WTC11 (cell line): ENCODE measurements around the gene PHACTR2. TPM values are rescaled to one million over a fixed set of nuclear protein-coding genes. Genes with fewer than 3 reads are reported as not detected.

Experiments
- ATAC-seq: fragments of 200-7000 bp; cut with Tn5 transposase; 2 replicates; pipeline ENCODE4 v1.10.0; 2021; ENCODE audit warnings: mild to moderate bottlenecking, moderate library complexity
- CTCF ChIA-PET: fragments of 300-600 bp; sonication (Branson Sonifier 250); formaldehyde crosslinking; loops from one replicate; lab custom pipeline; 2021; ENCODE audit warnings: antibody characterized with exemption; lab: Charles Lee
- POLR2A ChIA-PET: fragments of 350-600 bp; sonication (Branson Sonifier 250); formaldehyde crosslinking; loops from one replicate; lab custom pipeline; 2021; ENCODE audit warnings: antibody characterized with exemption; lab: Charles Lee
- DNase-seq: peaks from one replicate; pipeline ENCODE4 v3.0.0; 2021; ENCODE audit warnings: low spot score
- H3K27ac Mint-ChIP-seq: 2 replicates; pipeline ENCODE4 v1.8.0; 2021; ENCODE audit warnings: mixed read lengths
- H3K27me3 Mint-ChIP-seq: 2 replicates; pipeline ENCODE4 v1.8.0; 2021; ENCODE audit warnings: low read depth, mild to moderate bottlenecking, moderate library complexity, mixed read lengths
- H3K36me3 Mint-ChIP-seq: 2 replicates; pipeline ENCODE4 v1.8.0; 2021; ENCODE audit warnings: mixed read lengths
- H3K4me1 Mint-ChIP-seq: 2 replicates; pipeline ENCODE4 v1.8.0; 2022; ENCODE audit warnings: mixed read lengths
- H3K4me3 Mint-ChIP-seq: 2 replicates; pipeline ENCODE4 v1.8.0; 2021; ENCODE audit warnings: mild to moderate bottlenecking, moderate library complexity, mixed read lengths
- H3K9me3 Mint-ChIP-seq: 2 replicates; pipeline ENCODE4 v1.8.0; 2021; ENCODE audit warnings: mixed read lengths
- AFF4 ChIP-seq: sonication (generic); formaldehyde crosslinking; IDR thresholded peaks from 2 replicates; pipeline ENCODE4 v1.8.1; 2023; ENCODE audit warnings: mild to moderate bottlenecking, missing genetic modification reagents, borderline replicate concordance
- ATF3 ChIP-seq: sonication (generic); formaldehyde crosslinking; conservative IDR thresholded peaks from 2 replicates; pipeline ENCODE4 v1.8.1; 2022; ENCODE audit warnings: mild to moderate bottlenecking, missing genetic modification reagents
- CREB1 ChIP-seq: sonication (generic); formaldehyde crosslinking; IDR thresholded peaks from 2 replicates; pipeline ENCODE4 v1.8.0; 2023; ENCODE audit warnings: mild to moderate bottlenecking, missing genetic modification reagents
- CREM ChIP-seq: sonication (generic); formaldehyde crosslinking; IDR thresholded peaks from 2 replicates; pipeline ENCODE4 v1.8.1; 2022; ENCODE audit warnings: mild to moderate bottlenecking, missing genetic modification reagents, moderate library complexity
- ELF4 ChIP-seq: sonication (generic); formaldehyde crosslinking; IDR thresholded peaks from 2 replicates; pipeline ENCODE4 v1.8.1; 2022; ENCODE audit warnings: low read depth, mild to moderate bottlenecking, moderate library complexity, missing genetic modification reagents
- ETV6 ChIP-seq: sonication (generic); formaldehyde crosslinking; IDR thresholded peaks from 2 replicates; pipeline ENCODE4 v1.8.1; 2022; ENCODE audit warnings: mild to moderate bottlenecking, missing genetic modification reagents
- FOXK1 ChIP-seq: sonication (generic); formaldehyde crosslinking; IDR thresholded peaks from 2 replicates; pipeline ENCODE4 v1.8.0; 2022; ENCODE audit warnings: mild to moderate bottlenecking, moderate library complexity, missing genetic modification reagents
- FOXP1 ChIP-seq: sonication (generic); formaldehyde crosslinking; IDR thresholded peaks from 2 replicates; pipeline ENCODE4 v1.8.0; 2022; ENCODE audit warnings: missing genetic modification reagents, mild to moderate bottlenecking, moderate library complexity, borderline replicate concordance
- FOXP4 ChIP-seq: sonication (generic); formaldehyde crosslinking; IDR thresholded peaks from 2 replicates; pipeline ENCODE4 v1.8.0; 2022; ENCODE audit warnings: mild to moderate bottlenecking, missing genetic modification reagents
- GABPB1 ChIP-seq: sonication (generic); formaldehyde crosslinking; IDR thresholded peaks from 2 replicates; pipeline ENCODE4 v1.8.1; 2023; ENCODE audit warnings: mild to moderate bottlenecking, missing genetic modification reagents
- GTF2I ChIP-seq: fragments of 250-450 bp; sonication (Bioruptor Pico); conservative IDR thresholded peaks from 2 replicates; pipeline ENCODE4 v1.4.0; 2021; ENCODE audit warnings: mild to moderate bottlenecking
- HMGA2 ChIP-seq: fragments of 250-450 bp; sonication (Bioruptor Pico); IDR thresholded peaks from 2 replicates; pipeline ENCODE4 v1.4.0; 2021; ENCODE audit warnings: mild to moderate bottlenecking, moderate library complexity
- JAZF1 ChIP-seq: fragments of 250-450 bp; sonication (Bioruptor Pico); IDR thresholded peaks from 2 replicates; pipeline ENCODE4 v1.9.0; 2021; ENCODE audit warnings: moderate library complexity, mild to moderate bottlenecking, inconsistent platforms
- JUN ChIP-seq: sonication (generic); formaldehyde crosslinking; IDR thresholded peaks from 2 replicates; pipeline ENCODE4 v1.8.0; 2023; ENCODE audit warnings: mild to moderate bottlenecking, missing genetic modification reagents
- MAX ChIP-seq: sonication (generic); formaldehyde crosslinking; IDR thresholded peaks from 2 replicates; pipeline ENCODE4 v1.8.0; 2022; ENCODE audit warnings: mild to moderate bottlenecking, missing genetic modification reagents
- MXD4 ChIP-seq: fragments of 250-450 bp; sonication (Bioruptor Pico); IDR thresholded peaks from 2 replicates; pipeline ENCODE4 v1.8.0; 2021; ENCODE audit warnings: mild to moderate bottlenecking, moderate library complexity, borderline replicate concordance
- NFE2L1 ChIP-seq: sonication (generic); formaldehyde crosslinking; IDR thresholded peaks from 2 replicates; pipeline ENCODE4 v1.8.1; 2023; ENCODE audit warnings: missing genetic modification reagents
- OVOL2 ChIP-seq: fragments of 250-450 bp; sonication (Bioruptor Pico); IDR thresholded peaks from 2 replicates; pipeline ENCODE4 v1.9.0; 2021; ENCODE audit warnings: mild to moderate bottlenecking, borderline replicate concordance
- RELA ChIP-seq: sonication (generic); formaldehyde crosslinking; IDR thresholded peaks from 2 replicates; pipeline ENCODE4 v1.8.1; 2022; ENCODE audit warnings: missing genetic modification reagents, mild to moderate bottlenecking, borderline replicate concordance
- SMAD3 ChIP-seq: sonication (generic); formaldehyde crosslinking; IDR thresholded peaks from 2 replicates; pipeline ENCODE4 v1.8.0; 2022; ENCODE audit warnings: missing genetic modification reagents, mild to moderate bottlenecking, borderline replicate concordance
- TEAD4 ChIP-seq: sonication (generic); formaldehyde crosslinking; IDR thresholded peaks from 2 replicates; pipeline ENCODE4 v1.8.0; 2022; ENCODE audit warnings: mild to moderate bottlenecking, missing genetic modification reagents
- ZBTB21 ChIP-seq: sonication (generic); formaldehyde crosslinking; IDR thresholded peaks from 2 replicates; pipeline ENCODE4 v1.8.1; 2023; ENCODE audit warnings: mild to moderate bottlenecking, missing genetic modification reagents, borderline replicate concordance
- ZNF671 ChIP-seq: fragments of 250-450 bp; sonication (Bioruptor Pico); IDR thresholded peaks from 2 replicates; pipeline ENCODE4 v1.8.0; 2021; ENCODE audit warnings: mild to moderate bottlenecking
- total RNA-seq: library from RNA; stranded (reverse); gene quantifications from 3 replicates; pipeline ENCODE4 v1.2.3, GENCODE V29; 2021
- TF ChIP-seq, protein P1 (sequence below): sonication (generic); formaldehyde crosslinking; IDR thresholded peaks from 2 replicates; pipeline ENCODE4 v1.8.1; 2022; ENCODE audit warnings: mild to moderate bottlenecking, moderate library complexity, missing genetic modification reagents
- TF ChIP-seq, protein P2 (sequence below): sonication (generic); formaldehyde crosslinking; IDR thresholded peaks from 2 replicates; pipeline ENCODE4 v1.8.1; 2023; ENCODE audit warnings: mild to moderate bottlenecking, missing genetic modification reagents
- TF ChIP-seq, protein P3 (sequence below): sonication (generic); formaldehyde crosslinking; IDR thresholded peaks from 2 replicates; pipeline ENCODE4 v1.8.1; 2023; ENCODE audit warnings: mild to moderate bottlenecking, missing genetic modification reagents, moderate library complexity
- TF ChIP-seq, protein P4 (sequence below): fragments of 250-450 bp; sonication (Bioruptor Pico); IDR thresholded peaks from 2 replicates; pipeline ENCODE4 v1.9.0; 2021; ENCODE audit warnings: mild to moderate bottlenecking

PHACTR2 gene
- total RNA-seq, 1 experiment from 2014 or later: 90.5 TPM

GRCh38 chr6:143842902-143843676 is 165.3 kb downstream of the PHACTR2 start, which contains the start of gene LTV1:
LTV1 (plus strand) TSS chr6:143843338; CDS start chr6:143843478, 140 bp downstream.
- ChIA-PET POLR2A (interaction anchor here (0.5 to 1.7 kb wide), 11 partner anchors 9 to 393 kb away, joined by 3 to 7 read pairs (median 3); partner anchors contain the start of genes ADAT2, FUCA2, PEX3 and PHACTR2), CTCF (interaction anchor here (0.6 to 2.9 kb wide), 8 partner anchors 10 to 330 kb away, joined by 3 to 26 read pairs (median 4); no protein-coding TSS in a partner anchor)
- peaks cover 6% of the 10 kb centered on the region for H3K9me3 Mint-ChIP-seq
- DNase-seq (peak; percentile 95), ATAC-seq (peak; percentile 97)
- H3K27ac Mint-ChIP-seq: peak within 1 kb of the TSS; percentile 97
- H3K4me1 Mint-ChIP-seq: peaks cover 14% of the 10 kb centered on the region
- no peaks in the 10 kb centered on the region for H3K27me3 Mint-ChIP-seq
- peak within 1 kb of the TSS; percentile 98 for H3K4me3 Mint-ChIP-seq
- H3K36me3 Mint-ChIP-seq: peaks cover 39% of the 10 kb centered on the region
- peak; percentile 61; the same call in 1 of the 2 replicates for TF ChIP-seq SMAD3 (CRISPR knock-in tag)
- peak; percentile 82; the same call in 1 of the 2 replicates for TF ChIP-seq JUN (CRISPR knock-in tag)
- no peak for TF ChIP-seq ZNF671 (CRISPR knock-in tag)
- no peak for TF ChIP-seq AFF4
- TF ChIP-seq ATF3 (CRISPR knock-in tag): no peak
- TF ChIP-seq, protein P1, sequence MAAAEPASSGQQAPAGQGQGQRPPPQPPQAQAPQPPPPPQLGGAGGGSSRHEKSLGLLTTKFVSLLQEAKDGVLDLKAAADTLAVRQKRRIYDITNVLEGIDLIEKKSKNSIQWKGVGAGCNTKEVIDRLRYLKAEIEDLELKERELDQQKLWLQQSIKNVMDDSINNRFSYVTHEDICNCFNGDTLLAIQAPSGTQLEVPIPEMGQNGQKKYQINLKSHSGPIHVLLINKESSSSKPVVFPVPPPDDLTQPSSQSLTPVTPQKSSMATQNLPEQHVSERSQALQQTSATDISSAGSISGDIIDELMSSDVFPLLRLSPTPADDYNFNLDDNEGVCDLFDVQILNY: no peak
- TF ChIP-seq, protein P2, sequence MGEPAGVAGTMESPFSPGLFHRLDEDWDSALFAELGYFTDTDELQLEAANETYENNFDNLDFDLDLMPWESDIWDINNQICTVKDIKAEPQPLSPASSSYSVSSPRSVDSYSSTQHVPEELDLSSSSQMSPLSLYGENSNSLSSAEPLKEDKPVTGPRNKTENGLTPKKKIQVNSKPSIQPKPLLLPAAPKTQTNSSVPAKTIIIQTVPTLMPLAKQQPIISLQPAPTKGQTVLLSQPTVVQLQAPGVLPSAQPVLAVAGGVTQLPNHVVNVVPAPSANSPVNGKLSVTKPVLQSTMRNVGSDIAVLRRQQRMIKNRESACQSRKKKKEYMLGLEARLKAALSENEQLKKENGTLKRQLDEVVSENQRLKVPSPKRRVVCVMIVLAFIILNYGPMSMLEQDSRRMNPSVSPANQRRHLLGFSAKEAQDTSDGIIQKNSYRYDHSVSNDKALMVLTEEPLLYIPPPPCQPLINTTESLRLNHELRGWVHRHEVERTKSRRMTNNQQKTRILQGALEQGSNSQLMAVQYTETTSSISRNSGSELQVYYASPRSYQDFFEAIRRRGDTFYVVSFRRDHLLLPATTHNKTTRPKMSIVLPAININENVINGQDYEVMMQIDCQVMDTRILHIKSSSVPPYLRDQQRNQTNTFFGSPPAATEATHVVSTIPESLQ (CRISPR knock-in tag): no peak
- peak; percentile 95 for TF ChIP-seq GABPB1 (CRISPR knock-in tag)
- peak; percentile 85; the same call in 1 of the 2 replicates for TF ChIP-seq RELA (CRISPR knock-in tag)
- no peak for TF ChIP-seq GTF2I (CRISPR knock-in tag)
- TF ChIP-seq CREM (CRISPR knock-in tag): peak; percentile 95
- TF ChIP-seq OVOL2 (CRISPR knock-in tag): no peak
- TF ChIP-seq, protein P3, sequence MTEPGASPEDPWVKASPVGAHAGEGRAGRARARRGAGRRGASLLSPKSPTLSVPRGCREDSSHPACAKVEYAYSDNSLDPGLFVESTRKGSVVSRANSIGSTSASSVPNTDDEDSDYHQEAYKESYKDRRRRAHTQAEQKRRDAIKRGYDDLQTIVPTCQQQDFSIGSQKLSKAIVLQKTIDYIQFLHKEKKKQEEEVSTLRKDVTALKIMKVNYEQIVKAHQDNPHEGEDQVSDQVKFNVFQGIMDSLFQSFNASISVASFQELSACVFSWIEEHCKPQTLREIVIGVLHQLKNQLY (CRISPR knock-in tag): no peak
- TF ChIP-seq, protein P4, sequence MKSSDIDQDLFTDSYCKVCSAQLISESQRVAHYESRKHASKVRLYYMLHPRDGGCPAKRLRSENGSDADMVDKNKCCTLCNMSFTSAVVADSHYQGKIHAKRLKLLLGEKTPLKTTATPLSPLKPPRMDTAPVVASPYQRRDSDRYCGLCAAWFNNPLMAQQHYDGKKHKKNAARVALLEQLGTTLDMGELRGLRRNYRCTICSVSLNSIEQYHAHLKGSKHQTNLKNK (CRISPR knock-in tag): no peak
- TF ChIP-seq HMGA2: no peak
- peak; percentile 91; the same call in 1 of the 2 replicates for TF ChIP-seq FOXP1
- peak; percentile 97 for TF ChIP-seq MAX (CRISPR knock-in tag)
- 0 out of 2 replicates have a peak, but pooled peaks have one; percentile 54 for TF ChIP-seq TEAD4 (CRISPR knock-in tag)
- no peak for TF ChIP-seq CREB1 (CRISPR knock-in tag)
- TF ChIP-seq JAZF1 (CRISPR knock-in tag): no peak
- peak; percentile 46; the same call in 1 of the 2 replicates for TF ChIP-seq ETV6 (CRISPR knock-in tag)
- 0 out of 2 replicates have a peak, but pooled peaks have one; percentile 48 for TF ChIP-seq FOXP4 (CRISPR knock-in tag)
- peak; percentile 93 for TF ChIP-seq FOXK1 (CRISPR knock-in tag)
- TF ChIP-seq NFE2L1 (CRISPR knock-in tag): peak; percentile 56; the same call in 1 of the 2 replicates
- no peak for TF ChIP-seq MXD4 (CRISPR knock-in tag)
- no peak for TF ChIP-seq ELF4
- no peak for TF ChIP-seq ZBTB21 (CRISPR knock-in tag)
